ENCODE measurements around the gene HSPB9.

HSPB9 gene

DNA sequence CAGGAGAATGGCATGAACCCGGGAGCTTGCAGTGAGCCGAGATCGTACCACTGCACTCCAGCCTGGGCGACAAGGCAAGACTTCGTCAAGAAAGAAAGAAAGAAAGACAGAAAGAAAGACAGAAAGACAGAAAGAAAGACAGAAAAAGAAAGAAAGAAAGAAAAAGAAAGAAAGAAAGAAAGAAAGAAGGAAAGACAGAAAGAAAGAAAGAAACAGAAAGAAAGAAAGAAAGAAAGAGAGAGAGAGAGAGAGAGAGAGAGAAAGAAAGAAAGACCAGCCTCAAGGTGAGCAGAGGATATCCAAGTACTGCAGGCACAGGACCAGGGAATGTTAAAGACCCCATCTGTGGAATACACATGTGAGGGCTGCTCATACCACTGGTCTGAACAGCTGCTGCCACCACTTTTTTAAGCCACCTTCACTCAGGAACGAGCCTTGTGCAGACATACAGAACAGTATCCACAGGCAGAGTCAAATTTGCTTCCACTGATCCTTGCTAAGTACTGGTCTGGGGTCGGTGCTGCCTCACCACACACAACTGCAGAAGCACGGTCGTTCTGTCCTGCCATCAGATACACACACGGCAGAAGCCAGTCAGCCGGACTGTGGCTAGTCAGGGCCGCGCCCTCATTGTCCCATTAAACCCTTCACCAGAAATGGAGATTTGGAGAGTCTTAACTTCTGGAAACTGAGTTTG, 24.5 kb downstream of the HSPB9 start:
- DNase-seq = no peak

GRCh38 chr17:42153919-42154742, 31.5 kb downstream of the HSPB9 start:
- DNase-seq = no peak

GRCh38 chr17:42155614-42156045, 33.0 kb downstream of the HSPB9 start:
- DNase-seq = no peak

GRCh38 chr17:42159796-42160530, 37.4 kb downstream of the HSPB9 start:
- no peak for DNase-seq

GRCh38 chr17:42160531-42160910, 37.9 kb downstream of the HSPB9 start:
- no peak for DNase-seq

DNA sequence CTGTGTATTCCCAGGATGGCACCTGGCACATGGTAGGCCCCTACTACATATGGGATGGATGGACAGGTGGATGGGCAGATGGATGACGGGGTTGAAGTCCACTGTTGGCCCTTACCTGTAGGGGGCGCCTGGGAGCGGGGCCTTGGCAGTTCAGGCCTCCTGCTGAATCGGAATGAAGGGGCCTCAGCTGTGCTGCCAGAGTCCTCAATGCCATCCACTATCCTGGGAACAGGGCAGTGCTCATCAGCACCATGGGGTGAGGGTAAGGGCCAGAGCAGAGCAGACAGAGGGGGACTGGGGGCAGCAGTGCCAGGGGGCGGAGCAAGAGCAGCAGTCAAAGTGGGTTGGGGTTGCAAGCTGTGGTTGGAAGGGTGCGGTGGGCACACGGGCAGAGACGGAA, 40.5 kb downstream of the HSPB9 start:
- DNase-seq = no peak

GRCh38 chr17:42163696-42164407, 41.2 kb downstream of the HSPB9 start:
- no peak for DNase-seq

DNA sequence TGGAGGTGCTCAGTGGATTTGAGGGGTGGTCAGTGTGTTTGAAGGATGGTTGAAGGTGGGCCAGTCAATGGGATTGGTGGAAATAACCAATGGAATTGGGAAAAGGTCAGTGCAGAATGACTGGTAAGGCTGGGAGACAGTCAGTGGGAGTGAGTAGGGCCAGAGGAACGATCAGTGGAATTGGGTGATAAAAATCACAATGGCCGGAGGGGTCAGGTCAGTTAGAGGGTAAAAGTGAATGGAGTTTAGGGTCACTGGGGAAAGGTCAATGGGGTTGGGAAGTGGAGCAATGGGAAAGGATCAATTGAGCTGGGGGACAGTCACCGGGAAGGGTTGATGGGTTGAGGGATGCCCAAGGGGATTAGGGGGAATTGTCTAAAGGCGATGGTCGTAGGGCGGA, 43.1 kb downstream of the HSPB9 start:
- DNase-seq = no peak

DNA sequence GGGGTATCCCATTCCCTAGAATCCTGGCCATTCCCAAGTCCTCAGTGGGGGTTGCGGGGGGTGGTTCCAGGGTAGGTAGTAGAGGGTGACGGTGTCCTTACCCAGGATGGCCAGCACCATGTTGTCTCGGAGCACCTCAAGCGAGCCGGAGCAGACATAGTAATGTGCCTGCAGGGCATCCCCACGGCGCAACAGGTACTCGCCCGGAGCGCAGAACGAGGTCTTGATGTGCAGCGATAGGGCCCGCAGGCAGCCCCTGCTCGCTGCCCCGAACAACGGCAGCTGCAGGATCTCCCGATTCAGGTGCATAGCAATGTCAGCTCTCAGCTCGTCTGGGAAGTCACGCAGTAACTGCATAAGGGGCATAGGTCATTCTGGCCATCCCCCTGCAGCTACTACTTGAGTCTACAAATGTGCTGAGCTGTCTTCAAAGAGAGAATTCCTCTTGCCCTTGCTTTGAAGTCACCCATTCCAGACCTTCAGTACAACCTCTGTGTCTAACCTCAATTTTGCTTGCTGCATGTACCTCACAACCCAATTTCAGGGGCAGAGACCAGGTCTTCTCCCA, 43.7 kb downstream of the HSPB9 start:
- DNase-seq = no peak

DNA sequence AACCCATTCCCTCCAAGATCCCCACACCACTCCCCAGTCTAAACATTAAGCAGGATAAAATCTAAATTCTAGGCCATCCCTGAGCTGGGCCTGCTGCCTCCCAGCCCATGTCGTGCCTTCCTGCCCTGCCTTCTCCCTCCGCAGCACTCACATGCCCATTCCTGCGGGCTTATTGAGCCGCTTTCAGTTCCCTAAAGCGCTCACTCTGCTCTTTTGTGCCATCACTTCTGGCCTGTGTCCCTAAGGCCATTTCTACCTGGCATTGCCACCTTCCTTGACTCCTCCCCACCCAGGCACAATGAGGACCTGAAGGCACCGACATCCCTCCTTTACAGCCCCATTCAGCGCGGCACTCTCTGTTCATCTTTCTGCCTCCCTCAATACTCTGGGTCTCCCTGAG, 45.2 kb downstream of the HSPB9 start:
- DNase-seq = no peak

DNA sequence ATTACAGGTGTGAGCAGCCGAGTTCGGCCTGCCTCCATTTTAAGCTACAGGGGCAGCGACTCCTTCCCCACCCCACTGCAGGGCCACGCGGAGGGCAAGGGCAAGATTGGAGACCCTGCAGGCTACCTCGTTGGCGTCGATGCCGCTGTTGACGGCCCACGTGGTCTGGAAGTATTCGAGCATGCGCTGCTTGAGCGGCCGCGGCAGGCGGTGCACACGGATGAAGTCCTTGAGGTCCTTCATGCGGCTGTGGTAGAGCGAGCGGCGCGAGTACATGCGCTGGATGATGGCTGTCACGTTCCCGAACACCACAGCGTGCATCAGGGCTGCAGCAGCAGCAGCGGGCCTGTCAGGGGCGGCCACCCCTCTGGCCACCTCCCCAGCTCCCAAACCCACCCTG, 46.7 kb downstream of the HSPB9 start:
- DNase-seq = no peak

DNA sequence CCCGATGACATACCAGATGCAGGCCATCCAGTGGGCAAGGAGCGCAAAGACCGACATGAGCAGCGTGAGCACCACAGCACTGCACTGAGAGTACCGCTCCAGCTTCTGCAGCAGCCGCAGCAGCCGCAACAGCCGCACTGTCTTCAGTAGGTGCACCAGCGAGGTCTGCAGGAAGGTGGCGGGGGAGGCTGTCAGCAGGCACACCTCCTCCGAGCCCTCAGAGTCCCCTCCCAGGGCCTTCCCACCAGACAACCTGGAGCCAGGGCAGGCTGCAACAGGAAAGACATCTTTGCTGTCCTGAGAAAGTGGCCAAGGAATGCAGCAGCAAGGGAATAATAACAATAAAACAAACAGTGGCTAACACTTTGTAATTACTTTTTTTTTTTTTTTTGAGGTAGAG, 49.2 kb downstream of the HSPB9 start:
- DNase-seq = no peak

Measured in NCI-H524 treated with DMSO at 0.1 percent for 48 hours (cell line).